Measurements from ENCODE around the gene JUN.

- TF ChIP-seq CTCF (IDR thresholded peaks at IDR 0.05): no peak
- TF ChIP-seq POLR2A (IDR thresholded peaks at IDR 0.05): no peak
Measured at GRCh38 chr1:58816747-58817221, 32.9 kb upstream of the JUN start.
